Measurements from ENCODE around the gene OTX1. TPM values are rescaled to one million over a fixed set of nuclear protein-coding genes. Genes with fewer than 3 reads are reported as not detected.

Gene OTX1
- total and polyA plus RNA-seq, 2 donors (not counting 1 experiment from before 2014, with no cell fraction given), result not detected

GRCh38 chr2:63012541-63012940, 38.1 kb upstream of the OTX1 start:
- Histone ChIP-seq H3K27ac (ENCODE audit: low read length in 2 of 2) (no peak overlapping the region), H3K4me2 (replicated peaks; ENCODE audit: low read depth, low read length, poor library complexity, severe bottlenecking) (no peak overlapping the region), H2AFZ (ENCODE audit: insufficient read depth, low read depth, low read length, poor library complexity, severe bottlenecking) (no peak overlapping the region), H4K20me1 (ENCODE audit: control insufficient read depth, insufficient read depth, low read length, poor library complexity, severe bottlenecking) (no peaks in the 10 kb centered on the region), H3K9me3 (ENCODE audit: control extremely low read depth in 1 of 3, control insufficient read depth in 2 of 3, insufficient read depth in 1 of 3, low read length in 2 of 3) (no peaks in the 10 kb centered on the region), H3K4me1 (ENCODE audit: control insufficient read depth in 2 of 2, insufficient read depth in 2 of 2, low read length in 2 of 2) (no peaks in the 10 kb centered on the region), H3K36me3 (replicated peaks in 1 of 2; ENCODE audit: control extremely low read depth in 1 of 2, control insufficient read depth in 1 of 2, extremely low read depth in 1 of 2, insufficient read depth in 2 of 2, low read length in 1 of 2) (no peaks in the 10 kb centered on the region), H3K79me2 (ENCODE audit: control insufficient read depth, insufficient read depth, low read length) (no peaks in the 10 kb centered on the region), H3K27me3 (replicated peaks in 1 of 4; ENCODE audit: control extremely low read depth in 1 of 4, control insufficient read depth in 3 of 4, insufficient read depth in 4 of 4, low read length in 3 of 4) (no peaks in the 10 kb centered on the region), H3K4me3 (ENCODE audit: control extremely low read depth in 1 of 5, extremely low read depth in 1 of 5, insufficient read depth in 1 of 5, low read depth in 2 of 5, low read length in 4 of 5) (no peak overlapping the region), H3K9ac (ENCODE audit: low read length) (no peak overlapping the region)
- no peaks in the 10 kb centered on the region for H3K9me3 Mint-ChIP-seq (ENCODE audit: insufficient read depth)
- ChIA-PET CTCF (no interaction called here), POLR2A (no interaction called here)
- WGBS (ENCODE audit: insufficient coverage), result 100% methylated on average over 1 of the region's 1 CpG
- intact Hi-C loops (cut with micrococcal nuclease), result no loop called here
- no peak for DNase-seq
- no peaks in the 10 kb centered on the region for H3K27me3 Mint-ChIP-seq
- TF ChIP-seq CTCF (IDR thresholded peaks at IDR 0.05), result no peak
- no peak for TF ChIP-seq EZH2 (IDR thresholded peaks at IDR 0.05; ENCODE audit: borderline replicate concordance, insufficient read depth, low read depth, low read length, poor library complexity, severe bottlenecking)
- ATAC-seq (ENCODE audit: low read depth), result no peak
- H3K4me3 Mint-ChIP-seq, result no peak overlapping the region
- no peaks in the 10 kb centered on the region for H3K4me1 Mint-ChIP-seq
- H3K27ac Mint-ChIP-seq, result no peak overlapping the region

GRCh38 chr2:63013438-63013837, 37.2 kb upstream of the OTX1 start:
- Histone ChIP-seq H3K4me1 (ENCODE audit: control insufficient read depth in 2 of 2, insufficient read depth in 2 of 2, low read length in 2 of 2) (no peaks in the 10 kb centered on the region), H3K4me3 (ENCODE audit: control extremely low read depth in 1 of 5, extremely low read depth in 1 of 5, insufficient read depth in 1 of 5, low read depth in 2 of 5, low read length in 4 of 5) (no peak overlapping the region), H3K36me3 (replicated peaks in 1 of 2; ENCODE audit: control extremely low read depth in 1 of 2, control insufficient read depth in 1 of 2, extremely low read depth in 1 of 2, insufficient read depth in 2 of 2, low read length in 1 of 2) (no peaks in the 10 kb centered on the region), H2AFZ (ENCODE audit: insufficient read depth, low read depth, low read length, poor library complexity, severe bottlenecking) (no peak overlapping the region), H3K27ac (ENCODE audit: low read length in 2 of 2) (no peak overlapping the region), H3K79me2 (ENCODE audit: control insufficient read depth, insufficient read depth, low read length) (no peaks in the 10 kb centered on the region), H3K27me3 (replicated peaks in 1 of 4; ENCODE audit: control extremely low read depth in 1 of 4, control insufficient read depth in 3 of 4, insufficient read depth in 4 of 4, low read length in 3 of 4) (no peaks in the 10 kb centered on the region), H3K4me2 (replicated peaks; ENCODE audit: low read depth, low read length, poor library complexity, severe bottlenecking) (no peak overlapping the region), H3K9me3 (ENCODE audit: control extremely low read depth in 1 of 3, control insufficient read depth in 2 of 3, insufficient read depth in 1 of 3, low read length in 2 of 3) (no peaks in the 10 kb centered on the region), H4K20me1 (ENCODE audit: control insufficient read depth, insufficient read depth, low read length, poor library complexity, severe bottlenecking) (no peaks in the 10 kb centered on the region), H3K9ac (ENCODE audit: low read length) (no peak overlapping the region)
- Mint-ChIP-seq H3K4me1 (no peaks in the 10 kb centered on the region), H3K27me3 (no peaks in the 10 kb centered on the region), H3K4me3 (no peak overlapping the region), H3K9me3 (ENCODE audit: insufficient read depth) (no peaks in the 10 kb centered on the region), H3K27ac (no peak overlapping the region)
- ChIA-PET CTCF (no interaction called here), POLR2A (no interaction called here)
- WGBS (ENCODE audit: insufficient coverage), result 97% methylated on average over 3 of the region's 8 CpGs
- intact Hi-C loops (cut with micrococcal nuclease), result no loop called here
- ATAC-seq (ENCODE audit: low read depth) (no peak), DNase-seq (no peak)
- no peak for TF ChIP-seq CTCF (IDR thresholded peaks at IDR 0.05)
- TF ChIP-seq EZH2 (IDR thresholded peaks at IDR 0.05; ENCODE audit: borderline replicate concordance, insufficient read depth, low read depth, low read length, poor library complexity, severe bottlenecking), result no peak

All from B cell (primary cell).